Activated naive CD4-positive, alpha-beta T cell treated with anti-CD3 and anti-CD28 coated beads, Interleukin-2, amount 50 U/mL, for 16 hours (primary cell): ENCODE data around the gene CA5B.
"Not testable (repeated sequence)": the region's sequence is repeated elsewhere in the genome, so short reads cannot be mapped to it uniquely, and the experiment has no call there.

ENCODE experiments used
- DNase-seq: peaks from one replicate; pipeline ENCODE4 v3.0.0-alpha.2; 2020

Gene CA5B

DNA sequence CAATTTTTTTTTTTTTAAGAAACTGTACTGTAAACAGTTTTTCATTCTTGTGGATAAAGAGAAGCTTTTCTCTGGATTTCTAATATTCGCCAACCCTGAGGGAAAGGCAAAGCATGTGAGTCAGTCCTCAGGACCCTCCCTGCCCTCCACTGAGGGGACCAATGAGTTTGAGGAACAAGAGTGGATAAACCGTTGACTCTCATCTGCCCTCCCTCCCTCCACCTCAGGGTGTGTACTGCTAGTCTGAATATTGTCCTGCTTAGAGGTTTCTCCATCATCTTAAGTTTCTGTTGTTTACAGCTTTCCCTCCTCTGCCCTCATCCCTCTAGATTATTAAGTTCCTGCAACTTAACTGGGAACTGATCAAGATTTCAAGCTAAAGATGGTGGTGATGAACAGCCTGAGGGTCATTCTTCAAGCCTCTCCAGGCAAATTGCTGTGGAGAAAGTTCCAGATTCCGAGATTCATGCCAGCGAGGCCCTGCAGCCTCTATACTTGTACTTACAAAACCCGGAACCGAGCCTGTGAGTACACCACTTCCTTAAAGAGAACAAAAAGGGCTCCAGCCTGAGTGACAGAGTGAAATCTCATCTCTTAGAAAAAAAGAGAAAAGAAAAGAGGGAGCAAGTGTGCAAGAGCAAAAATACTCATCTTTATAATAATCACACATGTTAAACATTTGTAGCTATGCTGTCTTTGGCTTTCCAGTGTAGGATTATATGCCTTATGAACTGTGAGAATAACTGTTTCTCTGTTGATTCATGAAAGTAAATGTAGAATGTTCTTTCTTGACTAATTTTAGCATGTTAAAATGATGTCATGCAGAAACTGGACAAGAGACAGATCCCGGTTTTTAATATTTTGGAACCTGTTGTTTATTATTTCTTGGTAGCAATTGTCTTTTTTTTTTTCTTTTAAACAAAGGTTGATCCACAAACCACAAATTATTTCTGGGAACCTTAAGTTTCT lies 11.9 kb downstream of the CA5B start:
- no peak for DNase-seq

DNA sequence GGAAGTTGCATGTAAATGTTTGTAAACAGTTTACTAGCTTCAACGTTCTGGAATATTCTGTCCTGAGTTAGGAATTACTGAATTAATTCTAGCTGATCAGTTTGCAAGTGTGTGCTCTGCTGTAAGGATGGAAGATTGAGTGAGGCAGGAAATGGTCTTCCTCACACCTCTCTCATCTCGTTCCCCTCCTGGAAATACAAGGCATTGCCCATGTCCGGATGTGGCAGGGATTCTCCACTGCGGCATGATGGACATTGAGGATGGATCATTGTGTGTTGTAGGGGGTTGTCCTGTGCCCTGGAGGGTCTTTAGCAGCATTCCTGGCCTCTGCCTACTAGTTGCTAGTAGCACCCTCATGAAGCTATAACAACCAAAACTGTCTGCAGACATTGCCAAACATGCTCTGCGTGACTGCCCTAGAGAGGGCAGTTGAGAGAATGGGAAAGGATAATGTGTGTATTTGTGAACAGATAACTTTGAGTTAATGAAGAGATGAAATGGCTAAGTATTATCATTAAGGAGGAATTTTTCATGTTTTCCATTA lies 12.6 kb downstream of the CA5B start:
- DNase-seq, result no peak

DNA sequence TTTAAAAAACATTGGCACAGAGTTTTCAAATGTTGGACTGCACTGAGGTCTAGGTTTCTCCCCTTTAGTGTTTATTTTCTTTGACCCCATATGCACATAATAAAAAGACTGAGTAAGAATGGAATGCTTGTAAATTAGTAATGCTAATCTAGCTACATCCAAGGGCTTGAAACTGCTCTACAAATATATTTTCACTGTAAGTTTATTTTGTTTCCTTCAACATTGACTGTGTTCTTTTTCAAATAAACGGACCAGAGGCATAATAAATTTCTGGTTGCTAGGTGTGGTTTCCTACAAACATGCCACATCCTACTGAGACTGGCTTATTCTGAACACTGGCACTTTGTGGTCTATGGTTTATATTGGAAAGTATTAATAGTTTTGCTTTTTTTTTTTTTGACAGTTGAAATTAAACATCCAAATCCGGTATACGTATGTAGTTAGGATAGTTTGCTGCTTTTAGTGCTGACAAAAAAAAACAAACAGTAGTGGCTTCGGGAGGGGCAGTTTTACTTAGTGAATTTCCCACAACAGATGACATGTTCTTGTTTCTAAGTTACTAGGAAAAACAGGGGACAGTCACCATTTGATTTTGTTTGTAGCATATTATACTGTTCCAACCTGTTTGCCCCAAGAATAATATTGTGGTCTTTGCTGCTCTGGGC lies 13.2 kb downstream of the CA5B start:
- no peak for DNase-seq

DNA sequence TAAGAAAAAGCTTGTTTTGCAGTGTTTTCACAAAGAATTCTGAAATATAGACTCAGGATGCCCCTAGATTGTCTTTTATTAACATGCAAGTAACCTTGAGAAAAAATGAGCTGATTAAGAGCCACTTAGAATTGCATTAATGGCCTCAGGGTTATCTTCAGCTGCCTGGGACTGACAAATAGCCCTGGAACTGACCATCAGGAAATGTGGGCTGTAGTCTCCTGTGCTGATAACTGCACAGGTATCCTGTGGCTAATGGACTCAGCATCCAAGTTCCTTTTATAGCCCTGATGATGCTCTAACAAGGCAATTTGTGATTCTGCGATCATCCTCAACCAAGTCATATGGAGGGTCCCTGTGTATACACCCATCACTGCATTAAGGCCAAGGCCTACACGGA lies 17.0 kb downstream of the CA5B start:
- DNase-seq, result no peak

DNA sequence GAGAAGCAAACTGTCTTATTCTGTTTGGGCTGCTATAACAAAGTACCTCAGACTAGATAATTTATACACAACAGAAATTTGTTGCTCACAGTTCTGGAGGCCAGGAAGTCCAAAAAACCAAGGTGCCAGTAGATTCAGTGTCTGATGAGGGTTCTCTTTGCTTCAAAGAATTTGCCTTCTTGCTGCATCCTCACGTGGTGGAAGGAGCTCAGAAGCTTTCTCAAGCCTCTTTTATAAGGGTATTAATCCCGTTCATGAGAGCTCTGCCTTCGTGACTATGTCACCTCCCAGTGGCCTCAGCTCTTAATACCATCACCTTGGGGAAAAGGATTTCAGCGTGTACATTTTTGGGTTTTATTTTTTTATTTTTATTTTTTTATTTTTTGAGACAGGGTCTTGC lies 20.1 kb downstream of the CA5B start:
- no peak for DNase-seq

DNA sequence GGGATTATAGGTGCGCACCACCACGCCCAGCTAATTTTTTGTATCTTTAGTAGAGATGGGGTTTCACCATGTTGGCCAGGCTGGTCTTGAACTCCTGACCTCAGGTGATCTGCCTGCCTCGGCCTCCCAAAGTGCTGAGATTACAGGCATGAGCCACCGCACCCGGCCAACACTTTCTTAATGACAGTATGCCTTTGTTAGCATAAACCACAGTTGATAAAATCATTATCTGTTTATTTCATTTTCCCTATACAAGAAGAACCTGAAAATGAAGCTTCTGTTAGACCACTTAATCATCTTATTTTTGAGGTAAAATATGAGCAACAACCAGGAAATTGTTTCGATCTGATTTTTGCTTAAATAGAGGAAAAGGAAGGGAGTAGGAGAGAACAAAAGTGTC lies 21.8 kb downstream of the CA5B start:
- DNase-seq, result not testable (repeated sequence)

DNA sequence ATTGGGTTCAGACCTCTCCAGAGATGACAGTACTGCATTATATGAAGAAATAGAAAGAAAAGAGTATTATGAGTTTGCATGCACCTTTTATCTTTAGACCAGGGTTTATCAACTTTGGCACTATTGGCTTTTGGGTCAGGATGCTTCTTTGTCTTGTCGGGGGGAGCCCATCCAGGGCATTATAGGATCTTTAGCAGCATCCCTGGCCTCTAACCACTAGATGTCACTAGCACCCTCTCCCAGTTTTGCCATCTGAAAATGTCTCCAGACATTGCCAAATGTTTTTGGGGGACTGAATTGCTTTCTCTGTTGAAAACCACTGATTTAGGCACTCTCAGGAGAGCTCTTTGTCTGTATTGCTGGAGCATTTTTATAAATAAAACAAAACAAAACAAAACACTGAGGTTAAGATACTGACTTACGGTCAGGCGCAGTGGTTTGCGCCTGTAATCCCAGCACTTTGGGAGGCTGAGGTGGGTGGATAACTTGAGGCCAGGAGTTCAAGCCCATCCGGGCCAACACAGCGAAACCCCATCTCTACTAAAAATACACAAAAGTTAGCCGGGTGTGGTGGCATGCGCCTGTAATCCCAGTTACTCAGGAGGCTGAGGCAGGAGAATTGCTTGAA lies 23.6 kb downstream of the CA5B start:
- DNase-seq, result peak; percentile 17

DNA sequence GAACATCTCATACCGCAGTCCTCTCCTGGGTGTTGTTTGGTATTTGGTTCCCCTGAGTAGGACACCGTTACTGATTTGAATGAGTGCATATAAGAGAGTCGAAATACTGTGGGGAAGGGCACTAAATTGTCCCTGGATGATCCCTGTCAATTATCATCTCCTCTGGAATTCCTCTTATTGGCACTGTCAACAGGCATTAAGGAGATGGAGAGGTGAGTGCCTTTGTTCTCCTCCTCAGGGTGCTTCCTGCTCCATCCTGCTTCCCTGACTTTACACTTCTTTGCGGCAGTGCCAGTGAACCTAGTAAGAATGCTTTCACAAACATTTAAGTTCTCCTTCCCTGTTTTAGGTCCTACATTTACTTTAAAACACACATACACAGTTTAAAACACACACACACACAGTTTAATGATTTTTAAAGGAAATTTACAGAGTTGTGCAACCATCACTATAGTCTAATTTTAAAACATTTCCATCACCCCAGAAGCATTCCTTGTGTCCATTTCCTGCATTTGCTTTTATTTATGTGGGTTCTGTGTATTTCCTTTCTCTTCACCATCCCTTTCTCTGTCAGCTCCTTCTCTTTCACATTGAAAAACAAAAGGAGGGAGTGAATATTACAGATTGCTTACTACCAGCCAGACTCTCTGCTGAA lies 31.4 kb downstream of the CA5B start:
- no peak for DNase-seq

DNA sequence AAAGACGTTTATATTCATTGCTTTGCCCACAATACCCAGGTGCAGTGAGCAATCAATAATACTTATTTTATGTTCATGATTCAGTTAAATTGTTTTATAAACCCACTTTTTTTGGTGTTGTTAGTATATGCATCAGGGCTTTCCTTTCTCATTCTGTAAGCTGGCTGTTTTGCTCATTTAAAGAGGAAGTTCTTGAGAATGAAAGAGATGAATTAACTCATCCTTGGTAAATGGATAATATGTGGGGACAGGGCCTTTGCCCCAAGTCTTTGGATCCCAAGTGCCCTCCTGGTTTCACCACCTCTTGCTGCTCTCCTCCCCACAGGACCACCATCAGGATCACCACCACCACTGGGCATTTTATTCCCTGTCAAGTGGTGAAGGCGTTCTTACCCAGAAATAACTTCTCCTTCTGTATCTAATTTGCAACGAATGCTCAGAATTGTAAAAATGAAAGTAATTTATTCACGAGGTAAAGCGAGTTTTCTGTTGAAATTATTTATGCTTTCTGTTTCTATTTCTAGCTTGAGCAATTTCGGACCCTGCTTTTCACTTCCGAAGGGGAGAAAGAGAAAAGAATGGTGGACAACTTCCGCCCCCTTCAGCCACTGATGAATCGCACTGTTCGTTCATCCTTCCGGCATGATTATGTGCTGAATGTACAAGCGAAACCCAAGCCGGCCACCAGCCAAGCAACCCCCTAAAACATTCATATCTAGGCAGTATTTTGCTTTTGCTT lies 44.1 kb downstream of the CA5B start:
- DNase-seq, result no peak

DNA sequence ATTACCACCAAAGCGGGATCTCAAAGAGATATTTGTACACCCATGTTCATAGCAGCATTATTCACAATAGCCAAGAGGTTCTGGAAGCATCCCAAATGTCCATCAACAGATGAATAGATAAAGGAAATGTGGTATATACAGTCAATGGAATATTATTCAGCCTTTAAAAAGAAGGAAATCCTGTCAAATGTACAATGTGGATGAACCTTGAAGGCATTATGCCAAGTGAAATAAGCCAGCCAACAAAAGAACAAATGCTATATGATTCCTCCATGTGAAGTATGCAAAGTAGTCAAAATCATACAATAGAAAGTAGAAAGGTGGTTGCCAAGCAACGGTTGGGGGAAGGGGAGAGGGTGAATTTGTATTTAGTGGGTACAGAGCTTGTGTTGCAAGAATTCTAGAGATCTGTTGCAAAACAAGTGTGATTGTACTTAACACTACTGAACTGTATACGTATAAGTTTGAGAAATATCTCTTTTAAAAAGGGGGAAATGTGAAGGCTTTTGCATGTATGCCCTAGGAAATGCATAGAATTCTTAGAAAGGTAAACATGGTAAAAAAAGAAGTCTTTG lies 47.2 kb downstream of the CA5B start:
- DNase-seq, result no peak

DNA sequence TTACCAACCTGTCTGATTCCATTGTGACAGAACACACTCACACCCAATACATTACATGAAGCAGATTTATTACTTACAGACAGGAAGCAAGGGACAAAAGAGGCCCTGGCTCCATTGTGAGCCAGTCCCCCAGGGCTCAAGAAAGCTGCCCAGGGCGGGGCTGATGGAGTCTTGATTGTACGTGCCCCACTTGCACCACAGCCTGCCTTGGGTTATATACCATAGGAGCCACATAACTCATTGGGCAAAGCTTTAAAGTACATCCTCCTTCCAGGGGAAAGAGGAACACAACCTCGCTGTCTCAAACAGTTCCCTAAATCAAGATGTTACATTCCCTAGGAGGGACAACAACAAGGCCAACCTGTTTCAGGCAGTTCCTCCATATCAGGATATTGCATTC lies 48.8 kb downstream of the CA5B start:
- no peak for DNase-seq

DNA sequence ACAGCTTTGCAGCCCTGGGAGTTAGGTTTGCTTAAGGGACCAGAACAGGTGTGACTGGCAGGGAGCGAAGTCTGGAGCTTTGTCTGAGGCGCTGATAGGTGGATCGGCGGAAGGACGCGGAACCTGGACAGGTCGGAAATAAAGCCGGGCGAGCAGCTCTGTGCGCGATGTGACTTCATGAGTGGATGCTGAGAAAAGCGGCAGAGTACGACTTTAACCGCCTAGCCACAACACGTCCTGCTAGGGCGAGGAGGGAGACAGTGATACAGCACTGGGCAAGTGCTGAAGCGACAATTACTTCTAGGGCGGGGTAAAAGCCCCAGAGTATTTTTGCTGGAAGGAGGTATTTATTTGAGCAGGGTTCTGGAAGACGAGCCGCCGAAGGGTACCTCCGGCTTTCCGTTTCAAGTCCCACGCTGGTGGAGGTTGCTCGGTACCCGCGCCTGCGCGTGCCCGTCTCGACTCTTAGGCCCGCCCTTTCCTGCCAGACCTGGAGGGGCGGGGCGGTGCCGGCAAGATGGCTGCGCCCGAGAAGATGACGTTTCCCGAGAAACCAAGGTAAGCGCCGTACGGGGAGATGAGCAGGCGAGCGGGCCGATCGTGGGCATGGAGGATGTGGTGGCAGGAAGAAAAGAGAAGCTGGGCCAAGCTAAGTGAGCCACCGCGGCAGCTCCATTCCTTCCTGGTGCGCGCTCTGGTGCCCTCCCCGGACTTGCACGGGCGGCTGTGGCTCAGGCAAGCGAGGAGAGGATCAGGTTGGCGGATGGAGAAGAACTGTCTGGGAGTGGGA lies 52.1 kb downstream of the CA5B start, which contains the start of gene ZRSR2:
ZRSR2 (plus strand) TSS at position 506 of the 790 bp plus-strand sequence; CDS start at position 518, 12 bp downstream.
- DNase-seq, result peak; percentile 90

DNA sequence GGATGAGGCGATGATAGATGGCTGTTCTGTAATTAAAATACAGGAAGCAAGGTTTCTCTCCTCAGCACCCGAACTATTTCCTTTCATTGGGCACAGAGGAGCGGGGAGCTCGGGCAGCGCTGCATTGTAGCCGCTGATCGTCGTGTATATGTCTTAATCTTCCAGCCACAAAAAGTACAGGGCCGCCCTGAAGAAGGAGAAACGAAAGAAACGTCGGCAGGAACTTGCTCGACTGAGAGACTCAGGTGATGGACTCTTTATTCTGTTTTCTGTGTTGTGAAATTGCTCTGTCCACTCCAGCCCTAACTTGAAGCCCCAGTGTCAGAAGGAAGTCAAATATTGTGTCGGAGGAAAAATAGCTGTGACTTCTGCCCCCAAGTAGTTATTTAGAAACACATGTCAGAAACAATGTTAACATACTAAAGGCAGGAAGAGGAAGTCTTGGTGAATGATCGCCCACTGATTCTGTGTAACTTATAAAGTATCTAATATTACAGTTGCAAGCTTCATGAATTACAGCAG lies 52.8 kb downstream of the CA5B start:
- no peak for DNase-seq

DNA sequence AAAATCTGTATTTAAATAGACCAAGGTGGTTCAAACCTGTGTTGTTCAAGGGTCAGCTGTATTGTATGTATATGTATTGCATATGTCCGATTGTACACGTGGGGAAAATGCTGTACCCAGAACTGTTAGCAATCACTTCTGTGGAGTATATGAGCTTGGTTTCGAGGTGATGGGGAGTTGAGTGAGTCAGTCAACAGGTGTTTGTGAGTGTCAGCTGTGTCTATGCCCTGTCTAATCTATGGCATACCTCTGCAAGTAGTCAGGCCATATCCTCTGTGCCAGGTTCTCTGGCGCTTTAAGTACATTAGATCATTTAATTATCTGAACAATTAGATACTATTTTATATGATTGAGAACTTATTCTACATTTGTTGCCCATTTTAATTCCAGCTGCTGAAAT lies 59.6 kb downstream of the CA5B start:
- DNase-seq, result no peak

DNA sequence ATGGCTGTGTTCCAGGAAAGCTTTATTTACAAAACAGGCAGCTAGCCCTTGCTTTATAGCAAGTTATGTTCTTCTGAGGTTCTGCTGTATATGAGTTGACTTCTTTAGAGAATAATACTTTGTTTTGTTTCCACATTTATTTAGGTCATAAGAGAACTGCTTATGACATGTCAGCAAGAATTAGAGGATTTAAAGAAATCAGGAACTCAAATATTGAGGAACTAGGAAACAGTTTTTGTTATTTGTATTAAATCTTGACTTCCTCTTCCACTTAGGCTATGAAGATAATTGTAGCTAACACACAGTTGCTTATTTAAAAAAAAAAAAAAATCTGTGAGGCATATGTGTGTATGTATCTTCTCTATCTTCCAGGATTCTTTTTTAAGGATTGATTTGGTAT lies 66.5 kb downstream of the CA5B start:
- DNase-seq, result no peak

DNA sequence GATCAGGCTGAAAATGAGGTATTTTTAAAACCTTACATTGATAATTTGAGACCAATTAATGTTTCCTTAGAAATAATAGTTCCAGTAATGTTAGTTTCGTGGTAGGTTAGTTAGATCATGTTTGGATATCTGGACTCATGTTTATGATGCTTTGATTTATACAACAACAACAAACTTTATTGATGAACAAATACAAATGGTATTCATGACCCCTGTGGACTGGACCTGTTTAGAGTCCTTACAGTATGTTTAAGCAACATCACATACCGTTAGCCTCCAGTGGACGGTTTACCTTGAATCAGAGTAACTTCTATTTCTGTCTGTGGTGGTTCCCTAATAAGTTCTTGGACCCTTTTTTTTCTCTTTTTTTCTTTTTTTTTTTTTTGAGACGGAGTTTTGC lies 70.2 kb downstream of the CA5B start:
- no peak for DNase-seq

DNA sequence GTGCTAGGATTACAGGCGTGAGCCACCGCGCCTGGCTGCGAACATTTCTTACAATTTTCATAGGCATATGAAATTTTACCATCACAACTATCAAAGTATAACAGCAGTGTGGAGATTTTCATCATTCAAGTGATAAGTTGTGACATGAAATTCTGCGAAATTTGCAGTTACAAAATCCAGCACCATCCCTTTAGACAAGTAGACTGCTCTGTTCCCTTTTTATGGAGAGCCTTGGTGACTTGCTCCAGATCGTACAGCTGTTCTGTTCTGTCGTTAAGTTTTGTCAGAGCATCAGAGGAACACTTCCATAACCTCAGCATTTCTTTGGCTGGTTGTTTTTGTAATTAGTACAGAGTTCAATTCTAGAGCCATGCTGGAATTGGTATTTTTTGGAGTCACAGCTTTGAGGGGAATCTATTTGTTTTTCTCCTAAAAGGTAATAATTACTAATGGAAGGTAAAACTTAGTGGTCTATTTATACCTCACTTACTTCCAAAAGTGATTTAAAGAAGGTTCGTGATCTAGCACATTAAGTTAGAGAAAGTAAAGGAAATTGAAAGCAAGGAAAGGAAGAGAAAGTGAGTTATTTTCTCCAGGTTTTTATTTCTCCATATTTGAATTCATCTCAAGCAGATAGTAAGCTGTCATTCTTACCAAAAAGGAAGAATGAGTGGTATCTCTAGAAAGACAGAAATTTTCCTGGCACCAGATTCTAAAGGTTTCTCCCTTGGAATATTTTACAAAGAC lies 74.3 kb downstream of the CA5B start:
- no peak for DNase-seq

DNA sequence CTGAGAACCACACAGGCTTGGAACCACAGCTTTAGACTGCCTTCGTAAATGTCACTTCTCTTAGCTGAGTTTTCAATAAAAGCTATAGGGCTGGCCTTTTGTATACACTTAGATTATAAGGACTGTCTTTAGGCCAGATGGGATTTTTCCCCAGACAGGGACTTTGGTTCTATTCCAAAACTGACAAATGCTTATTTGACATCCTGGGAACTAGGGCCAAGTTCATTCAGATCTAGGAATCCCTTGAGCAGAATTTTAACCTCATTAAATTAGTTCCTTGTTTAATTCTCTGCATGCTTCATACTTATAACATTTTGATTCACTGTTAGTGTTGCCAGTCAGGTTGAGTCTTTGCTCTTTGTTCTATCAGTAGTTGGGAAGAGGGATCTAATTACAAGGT lies 75.3 kb downstream of the CA5B start:
- DNase-seq, result no peak

DNA sequence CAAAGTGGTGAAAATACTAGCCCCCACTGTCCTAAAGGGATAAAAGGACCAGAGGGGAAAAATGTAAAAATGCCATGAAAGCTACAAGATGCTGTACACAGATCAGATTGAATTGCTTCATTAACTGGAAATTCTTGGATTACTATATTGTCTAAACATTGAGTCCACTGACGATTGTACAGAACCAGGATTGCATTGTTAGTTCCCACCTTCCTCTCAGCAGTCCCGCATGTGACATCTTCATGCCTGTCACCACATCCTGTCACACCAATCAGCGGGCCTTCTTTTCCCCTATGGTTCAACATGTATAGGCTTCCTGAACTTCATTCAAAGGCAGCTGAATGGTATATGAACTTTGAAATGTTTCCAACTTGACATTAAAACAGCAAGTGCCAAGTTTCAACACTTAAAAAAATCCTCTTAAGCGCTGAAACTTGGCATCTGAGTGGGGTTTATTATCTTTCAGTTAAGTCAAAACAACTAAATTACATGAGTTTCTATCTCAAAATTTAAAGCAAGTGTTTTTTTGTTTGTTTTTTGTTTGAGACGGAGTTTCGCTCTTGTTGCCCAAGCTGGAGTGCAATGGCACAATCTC lies 76.8 kb downstream of the CA5B start:
- no peak for DNase-seq
